D341Med (cell line): ENCODE results near the gene FITM2.
"Not testable (repeated sequence)": the region's sequence is repeated elsewhere in the genome, so short reads cannot be mapped to it uniquely, and the experiment has no call there.

Experiments used
- DNase-seq: peaks from one replicate; pipeline ENCODE4 v3.0.0; 2012; ENCODE audit warnings: low spot score

The FITM2 gene, protein sequence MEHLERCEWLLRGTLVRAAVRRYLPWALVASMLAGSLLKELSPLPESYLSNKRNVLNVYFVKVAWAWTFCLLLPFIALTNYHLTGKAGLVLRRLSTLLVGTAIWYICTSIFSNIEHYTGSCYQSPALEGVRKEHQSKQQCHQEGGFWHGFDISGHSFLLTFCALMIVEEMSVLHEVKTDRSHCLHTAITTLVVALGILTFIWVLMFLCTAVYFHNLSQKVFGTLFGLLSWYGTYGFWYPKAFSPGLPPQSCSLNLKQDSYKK

GRCh38 chr20:44310664-44311639 lies at the start of gene FITM2:
Gene FITM2 (minus strand): TSS chr20:44311202. CDS start chr20:44311148, 54 bp downstream.
- DNase-seq, result peak; percentile 99

DNA sequence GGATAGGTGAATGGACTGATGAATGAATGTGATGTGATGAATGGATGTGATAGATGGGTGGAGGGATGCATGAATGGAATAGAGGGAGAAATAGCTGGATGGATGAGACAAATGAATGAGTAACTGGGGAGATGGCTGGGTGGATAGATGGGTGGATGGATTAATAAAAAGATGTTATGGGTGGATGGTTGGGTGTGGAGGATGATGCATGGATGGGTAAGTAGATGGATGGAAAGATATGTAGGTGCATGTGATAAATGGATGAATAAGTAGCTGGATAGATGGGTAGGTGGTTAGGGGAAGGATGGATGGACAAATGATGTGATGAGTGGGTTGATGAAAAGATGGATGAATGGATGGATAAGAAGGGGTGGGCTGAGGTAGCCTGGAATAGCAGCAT lies 49.2 kb upstream of the FITM2 start:
- DNase-seq, result no peak

DNA sequence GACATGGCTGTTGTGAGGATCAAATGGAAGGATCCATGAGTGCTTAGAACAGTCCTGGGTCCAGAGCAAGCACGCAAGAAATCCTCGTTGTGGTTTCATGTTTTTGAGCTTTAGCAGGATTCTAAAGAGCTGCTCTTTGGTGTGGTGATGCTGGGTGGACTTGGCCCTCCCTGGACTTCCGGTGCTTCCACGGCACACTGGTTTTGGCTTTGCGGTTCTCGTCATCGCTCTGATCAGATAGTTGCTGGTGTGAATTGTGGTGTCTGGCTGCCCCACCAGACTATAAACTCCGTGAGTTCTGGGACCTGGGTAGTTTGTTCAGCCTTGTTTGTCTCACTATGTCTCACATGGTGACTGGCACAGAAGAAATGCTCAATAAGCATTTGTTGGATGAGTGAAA lies 47.8 kb upstream of the FITM2 start:
- DNase-seq, result no peak

- no peak for DNase-seq
Measured at GRCh38 chr20:44357555-44358125, 46.6 kb upstream of the FITM2 start.

DNA sequence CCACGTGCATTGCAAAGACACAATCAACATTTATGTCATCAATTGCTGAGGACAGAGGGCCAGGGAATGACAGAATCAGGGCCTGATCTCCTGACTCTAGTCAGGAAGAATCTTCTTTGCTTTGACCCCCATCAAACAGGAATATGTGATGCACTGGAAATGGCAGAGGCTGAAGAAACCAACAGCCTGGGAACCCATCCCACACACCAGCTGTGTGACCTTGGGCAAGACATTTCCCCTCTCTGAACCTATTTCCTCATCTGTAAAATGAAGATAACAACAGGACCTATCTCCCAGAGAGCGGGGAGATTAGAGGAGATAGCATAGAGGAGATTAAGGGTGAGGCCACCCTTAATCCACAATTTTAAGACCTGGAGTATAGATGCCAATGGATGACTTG lies 46.0 kb upstream of the FITM2 start:
- DNase-seq, result no peak

DNA sequence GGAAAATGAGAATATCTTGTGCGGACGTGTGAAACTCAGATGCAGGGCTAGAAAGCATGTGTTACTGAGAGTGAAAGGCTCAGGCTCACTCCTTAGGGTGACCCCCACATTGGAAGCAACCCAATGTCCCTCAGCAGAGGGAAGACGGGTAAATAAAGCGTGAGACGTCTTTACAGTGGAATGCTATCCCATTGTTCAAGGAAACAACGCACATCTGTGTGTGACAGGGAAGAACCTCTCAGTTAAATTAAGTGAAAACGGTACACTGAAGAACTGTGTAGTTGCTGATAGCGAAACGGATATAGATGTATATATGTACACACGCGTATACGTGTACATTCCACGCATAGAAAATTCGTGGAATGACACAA lies 45.3 kb upstream of the FITM2 start:
- no peak for DNase-seq

- no peak for DNase-seq
Measured at GRCh38 chr20:44355498-44356352, 44.7 kb upstream of the FITM2 start, which contains the start of gene HNF4A. Gene HNF4A (plus strand): TSS chr20:44355699. CDS start chr20:44355805, 106 bp downstream.

GRCh38 chr20:44354979-44355497 lies 44.0 kb upstream of the FITM2 start:
- no peak for DNase-seq

DNA sequence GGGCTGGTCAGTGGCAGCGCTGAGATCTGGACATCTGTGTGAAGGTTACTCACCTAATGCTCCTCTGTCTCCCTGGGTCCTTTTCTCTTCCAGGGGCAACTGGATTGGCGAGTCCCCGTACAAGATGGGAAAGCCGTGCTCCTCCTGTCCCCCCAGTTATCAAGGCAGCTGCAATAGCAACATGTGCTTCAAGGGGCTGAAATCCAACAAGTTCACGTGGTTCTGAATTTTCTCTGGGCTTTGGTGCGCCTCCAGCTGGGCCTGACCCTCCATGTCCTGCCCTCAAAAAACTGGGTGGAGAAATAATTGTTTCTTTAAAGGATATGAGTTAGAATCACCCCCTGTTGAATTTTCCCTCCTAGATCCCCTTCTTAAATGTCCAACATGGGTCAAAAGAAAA lies 39.6 kb upstream of the FITM2 start:
- no peak for DNase-seq

DNA sequence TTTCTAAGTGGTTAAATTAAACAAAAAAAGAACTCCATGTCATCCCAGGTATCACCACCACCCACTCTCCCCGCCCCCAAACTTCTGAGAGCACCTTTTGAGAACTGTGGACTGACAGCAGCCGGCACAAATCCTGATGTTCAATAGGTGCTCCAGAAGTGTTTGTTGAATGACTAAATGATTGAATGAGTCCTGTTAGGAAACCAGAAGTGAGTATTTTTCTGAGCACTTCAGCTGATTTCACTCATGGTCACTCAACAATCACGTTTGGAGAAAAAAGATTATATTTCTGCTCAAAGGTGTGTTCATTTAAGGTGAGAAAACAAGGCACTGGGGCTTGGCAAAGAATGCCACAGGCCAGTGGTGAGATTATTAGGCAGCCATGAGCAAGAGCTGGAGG lies 38.3 kb upstream of the FITM2 start:
- no peak for DNase-seq

- DNase-seq, result no peak
Measured at GRCh38 chr20:44348168-44348659, 37.2 kb upstream of the FITM2 start.

DNA sequence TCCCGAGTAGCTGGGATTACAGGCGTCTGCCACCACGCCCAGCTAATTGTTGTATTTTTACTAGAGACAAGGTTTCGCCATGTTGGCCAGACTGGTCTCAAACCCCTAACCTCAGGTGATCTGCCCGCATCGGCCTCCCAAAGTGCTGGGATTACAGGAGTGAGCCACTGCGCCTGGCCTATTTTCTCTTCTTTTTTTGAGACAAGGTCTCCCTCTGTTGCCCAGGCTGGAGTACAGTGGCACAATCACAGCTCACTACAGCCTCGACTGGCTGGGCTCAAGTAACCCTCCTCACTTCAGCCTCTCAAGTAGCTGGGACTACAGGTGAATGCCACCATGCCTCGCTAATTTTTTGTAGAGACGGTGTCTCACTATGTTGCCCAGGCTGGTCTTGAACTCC lies 34.9 kb upstream of the FITM2 start:
- DNase-seq, result not testable (repeated sequence)

DNA sequence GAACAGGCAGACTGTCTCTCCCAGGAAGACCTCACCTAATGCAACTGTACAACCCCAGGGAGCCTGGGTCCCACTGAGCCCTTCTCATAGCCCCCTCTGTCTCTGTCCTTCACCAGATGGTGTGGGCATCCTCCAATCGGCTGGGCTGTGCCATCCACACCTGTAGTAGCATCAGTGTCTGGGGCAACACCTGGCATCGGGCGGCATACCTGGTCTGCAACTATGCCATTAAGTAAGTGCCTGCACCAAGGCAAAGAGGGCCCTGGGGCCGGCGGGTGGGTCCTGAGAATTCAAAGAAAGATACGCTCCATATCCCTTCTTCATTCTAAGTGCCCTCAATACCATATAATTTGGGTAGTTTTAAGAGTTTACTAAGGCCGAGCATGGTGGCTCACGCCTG lies 34.1 kb upstream of the FITM2 start:
- no peak for DNase-seq

GRCh38 chr20:44344723-44345122 lies 33.7 kb upstream of the FITM2 start:
- DNase-seq, result no peak

GRCh38 chr20:44343162-44343675 lies 32.2 kb upstream of the FITM2 start:
- DNase-seq, result no peak

GRCh38 chr20:44342248-44342647 lies 31.2 kb upstream of the FITM2 start:
- no peak for DNase-seq

DNA sequence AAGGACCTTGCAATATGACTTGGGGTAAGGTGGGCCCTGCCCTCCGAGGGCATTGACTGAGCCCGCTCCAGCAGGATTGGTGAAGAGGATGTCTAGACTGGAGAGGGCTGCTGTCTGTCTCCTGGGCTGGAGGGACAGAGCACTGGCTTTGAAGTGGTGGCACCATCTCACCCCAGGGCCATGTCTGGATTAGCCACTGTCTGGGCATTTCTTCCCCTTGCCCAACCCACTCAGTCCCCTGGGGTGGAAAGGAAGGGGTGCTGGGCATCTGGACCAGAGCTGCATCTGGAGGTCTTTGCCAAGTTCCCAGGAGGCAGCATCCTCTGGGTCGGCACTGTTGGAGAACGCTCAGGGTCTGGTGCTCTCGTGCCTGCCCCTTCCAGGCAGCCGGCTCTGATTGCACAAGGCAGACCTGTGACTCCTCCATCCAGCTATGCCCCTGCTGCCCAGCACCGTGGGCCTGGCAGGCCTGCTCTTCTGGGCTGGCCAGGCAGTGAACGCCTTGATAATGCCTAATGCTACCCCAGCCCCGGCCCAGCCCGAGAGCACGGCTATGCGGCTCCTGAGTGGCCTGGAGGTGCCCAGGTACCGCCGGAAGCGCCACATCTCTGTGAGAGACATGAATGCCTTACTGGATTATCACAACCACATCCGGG lies 25.9 kb upstream of the FITM2 start, which contains the start of gene R3HDML:
TSS of gene R3HDML (plus strand) at position 319 of the 656 bp plus-strand sequence. CDS start at position 434, 115 bp downstream.
- DNase-seq, result no peak

DNA sequence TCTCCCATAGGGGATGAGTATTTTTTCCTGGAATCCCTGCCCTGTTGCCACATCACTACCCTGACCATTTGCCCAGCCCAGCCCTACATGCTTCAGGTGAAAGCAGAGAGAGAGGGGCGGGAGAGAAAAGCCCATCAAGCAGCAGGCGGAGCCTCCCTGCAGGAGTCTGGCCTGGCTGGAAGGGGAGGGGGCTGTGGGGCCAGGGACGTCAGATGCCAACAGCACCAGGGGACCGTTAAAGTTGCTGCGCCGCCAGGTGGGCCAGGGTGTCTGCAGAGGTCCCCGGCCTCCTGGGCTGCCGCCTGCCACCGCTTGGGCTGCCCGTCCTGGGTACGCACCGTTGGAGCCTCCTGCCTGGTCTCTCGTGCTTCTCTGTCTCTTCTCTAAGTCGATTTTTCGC lies 25.1 kb upstream of the FITM2 start:
- DNase-seq, result no peak

DNA sequence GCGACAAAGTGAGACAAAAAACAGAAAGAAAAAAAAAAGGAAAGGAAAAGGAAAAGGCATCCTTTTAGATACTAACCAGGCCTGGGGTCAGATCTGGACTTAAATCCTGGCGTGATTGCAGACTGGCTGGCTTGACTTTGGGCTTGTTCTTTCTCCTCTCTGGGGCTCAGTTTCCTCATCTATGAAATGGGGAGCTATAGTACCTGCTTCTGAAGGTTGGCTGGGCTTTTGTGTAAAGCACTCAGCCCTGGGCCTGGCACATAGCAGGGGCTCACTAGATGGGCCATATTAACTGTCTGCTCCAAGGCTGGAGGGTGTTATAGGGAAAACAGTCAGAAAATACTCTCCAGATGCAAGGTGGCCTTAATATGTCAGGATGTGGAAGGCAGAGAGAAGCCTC lies 24.7 kb upstream of the FITM2 start:
- DNase-seq, result no peak

- DNase-seq, result no peak
Measured at GRCh38 chr20:44334709-44335108, 23.7 kb upstream of the FITM2 start.

GRCh38 chr20:44334306-44334705 lies 23.3 kb upstream of the FITM2 start:
- no peak for DNase-seq
